Regular cardiac myocyte (primary cell): Measurements from ENCODE around the gene MED12L. TPM values are rescaled to one million over a fixed set of nuclear protein-coding genes. Genes with fewer than 3 reads are reported as not detected.

Experiments used
- total RNA-seq: library from RNA; depleted of rRNA; stranded (reverse); fragments of >200 nt; gene quantifications from 2 replicates; pipeline ENCODE4 v1.2.3, GENCODE V29; 2014

MED12L gene
- 0.19 and 0.28 TPM in 2 replicates for total RNA-seq

GRCh38 chr3:151085227-151085888 lies at the start of gene MED12L:
MED12L (plus strand) TSS chr3:151085664; CDS start chr3:151086927, 1,263 bp downstream.

GRCh38 chr3:151203051-151203420 lies 117.6 kb downstream of the MED12L start, which contains the start of gene GPR171:
GPR171 (minus strand) TSS chr3:151203216; CDS start chr3:151199386, 3,830 bp downstream.

GRCh38 chr3:151278230-151278629 lies 192.8 kb downstream of the MED12L start, which contains the start of gene P2RY14:
P2RY14 (minus strand) TSS chr3:151278542; CDS start chr3:151214316, 64,226 bp downstream.

GRCh38 chr3:151316267-151316991 lies 231.0 kb downstream of the MED12L start, which contains the start of gene GPR87:
GPR87 (minus strand) TSS chr3:151316820; CDS start chr3:151300100, 16,720 bp downstream.

GRCh38 chr3:151329363-151329762 lies 243.9 kb downstream of the MED12L start, which contains the start of gene P2RY13:
P2RY13 (minus strand) TSS chr3:151329549; CDS start chr3:151329528, 21 bp downstream.

GRCh38 chr3:151384741-151385174 lies 299.3 kb downstream of the MED12L start, which contains the start of gene P2RY12:
P2RY12 (minus strand) TSS chr3:151384753; CDS start chr3:151338845, 45,908 bp downstream.

GRCh38 chr3:151460774-151461450 lies 375.4 kb downstream of the MED12L start, which contains the start of gene IGSF10:
IGSF10 (minus strand) TSS chr3:151461061; CDS start chr3:151458709, 2,352 bp downstream.

Other genes starting within 250 kb of the MED12L start
- not detected in 2 replicates for gene MINDY4B, start 180.2 kb upstream of the MED12L start, total RNA-seq
- not detected in 2 replicates for gene CLRN1, start 112.9 kb upstream of the MED12L start, total RNA-seq
- 0.28 TPM in 1 of 2 replicates, not detected in the other for gene GPR171, start 117.6 kb downstream of the MED12L start, total RNA-seq
- under 0.01 and 0.28 TPM in 2 replicates for gene P2RY14, start 192.9 kb downstream of the MED12L start, total RNA-seq
- under 0.01 TPM in 2 replicates for gene GPR87, start 231.2 kb downstream of the MED12L start, total RNA-seq
- gene P2RY13, start 243.9 kb downstream of the MED12L start, total RNA-seq = not detected in 2 replicates